ENCODE measurements around the gene ACTMAP.

GRCh38 chr19:40735013-40735771 lies 15.1 kb downstream of the ACTMAP start:
- TF ChIP-seq CTBP1 (IDR thresholded peaks at IDR 0.05; ENCODE audit: borderline replicate concordance) (no peak), BHLHE40 (IDR thresholded peaks at IDR 0.05; ENCODE audit: borderline replicate concordance) (no peak), ELF4 (IDR thresholded peaks at IDR 0.05) (no peak), SP1 (IDR thresholded peaks at IDR 0.05) (no peak), FOXM1 (IDR thresholded peaks at IDR 0.05; ENCODE audit: borderline replicate concordance) (no peak), FOXA1 (IDR thresholded peaks at IDR 0.05) (no peak), HDGF (IDR thresholded peaks at IDR 0.05; ENCODE audit: borderline replicate concordance) (no peak), FOXK2 (IDR thresholded peaks at IDR 0.05) (no peak), ZNF384 (IDR thresholded peaks at IDR 0.05) (no peak), NFRKB (IDR thresholded peaks at IDR 0.05) (no peak), TARDBP (IDR thresholded peaks at IDR 0.05) (no peak), SUZ12 (IDR thresholded peaks at IDR 0.05) (no peak), PKNOX1 (IDR thresholded peaks at IDR 0.05) (no peak), ARNT (IDR thresholded peaks at IDR 0.05) (no peak)

Data from HEK293T (cell line).